ENCODE measurements around the gene COL8A2. TPM values are rescaled to one million over a fixed set of nuclear protein-coding genes. Genes with fewer than 3 reads are reported as not detected.

Gene COL8A2
- total RNA-seq, 1 donor from 2014 or later: not detected

DNA sequence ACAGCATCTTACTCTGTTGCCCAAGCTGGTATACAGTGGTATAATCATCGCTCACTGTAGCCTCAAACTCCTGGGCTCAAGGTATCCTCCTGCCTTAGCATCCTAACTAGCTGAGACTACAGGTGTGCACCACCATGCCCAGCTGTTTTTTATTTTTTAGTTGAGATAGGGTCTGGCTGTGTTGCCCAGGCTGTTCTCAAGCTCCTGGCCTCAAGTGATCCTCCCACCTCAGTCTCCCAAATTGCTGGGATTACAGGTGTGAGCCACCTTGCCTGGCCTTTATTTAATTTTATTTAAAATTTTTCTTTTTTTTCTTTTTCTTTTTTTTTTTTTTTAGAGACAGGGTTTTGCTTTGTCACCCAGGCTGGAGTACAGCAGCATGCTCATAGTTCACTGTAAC, 40.1 kb upstream of the COL8A2 start:
- H3K9me3 Mint-ChIP-seq (ENCODE audit: unreplicated experiment): peaks cover 4% of the 10 kb centered on the region
- no peak overlapping the region for H3K27ac Mint-ChIP-seq (ENCODE audit: unreplicated experiment)
- peaks cover 17% of the 10 kb centered on the region for H3K4me1 Mint-ChIP-seq (ENCODE audit: low read depth, unreplicated experiment)
- no peaks in the 10 kb centered on the region for H3K36me3 Mint-ChIP-seq (ENCODE audit: unreplicated experiment)
- no peak for DNase-seq
- no peak overlapping the region for H3K4me3 Mint-ChIP-seq (ENCODE audit: unreplicated experiment)
- no peak for TF ChIP-seq CTCF (IDR thresholded peaks at IDR 0.05; ENCODE audit: partially characterized antibody, unreplicated experiment)
- peaks cover 2% of the 10 kb centered on the region for H3K27me3 Mint-ChIP-seq (ENCODE audit: unreplicated experiment)

GRCh38 chr1:36164361-36164760, 39.3 kb upstream of the COL8A2 start:
- TF ChIP-seq CTCF (IDR thresholded peaks at IDR 0.05; ENCODE audit: partially characterized antibody, unreplicated experiment): no peak
- DNase-seq: no peak
- H3K36me3 Mint-ChIP-seq (ENCODE audit: unreplicated experiment): no peaks in the 10 kb centered on the region
- H3K4me1 Mint-ChIP-seq (ENCODE audit: low read depth, unreplicated experiment): peaks cover 18% of the 10 kb centered on the region
- no peak overlapping the region for H3K27ac Mint-ChIP-seq (ENCODE audit: unreplicated experiment)
- peaks cover 4% of the 10 kb centered on the region for H3K27me3 Mint-ChIP-seq (ENCODE audit: unreplicated experiment)
- H3K9me3 Mint-ChIP-seq (ENCODE audit: unreplicated experiment): peaks cover 4% of the 10 kb centered on the region
- H3K4me3 Mint-ChIP-seq (ENCODE audit: unreplicated experiment): no peak overlapping the region

GRCh38 chr1:36163426-36163825, 38.4 kb upstream of the COL8A2 start:
- Mint-ChIP-seq H3K27me3 (ENCODE audit: unreplicated experiment) (peaks cover 5% of the 10 kb centered on the region), H3K36me3 (ENCODE audit: unreplicated experiment) (no peaks in the 10 kb centered on the region), H3K27ac (ENCODE audit: unreplicated experiment) (no peak overlapping the region), H3K9me3 (ENCODE audit: unreplicated experiment) (peaks cover 2% of the 10 kb centered on the region), H3K4me1 (ENCODE audit: low read depth, unreplicated experiment) (peaks cover 22% of the 10 kb centered on the region), H3K4me3 (ENCODE audit: unreplicated experiment) (no peak overlapping the region)
- no peak for TF ChIP-seq CTCF (IDR thresholded peaks at IDR 0.05; ENCODE audit: partially characterized antibody, unreplicated experiment)
- DNase-seq: no peak

- Mint-ChIP-seq H3K4me3 (ENCODE audit: unreplicated experiment) (no peak overlapping the region), H3K27me3 (ENCODE audit: unreplicated experiment) (peaks cover 5% of the 10 kb centered on the region), H3K9me3 (ENCODE audit: unreplicated experiment) (peaks cover 2% of the 10 kb centered on the region), H3K4me1 (ENCODE audit: low read depth, unreplicated experiment) (peaks cover 27% of the 10 kb centered on the region), H3K27ac (ENCODE audit: unreplicated experiment) (no peak overlapping the region), H3K36me3 (ENCODE audit: unreplicated experiment) (no peaks in the 10 kb centered on the region)
- no peak for DNase-seq
- no peak for TF ChIP-seq CTCF (IDR thresholded peaks at IDR 0.05; ENCODE audit: partially characterized antibody, unreplicated experiment)
Observed at GRCh38 chr1:36162680-36163239, 37.7 kb upstream of the COL8A2 start.

GRCh38 chr1:36161641-36162531, 36.9 kb upstream of the COL8A2 start:
- Mint-ChIP-seq H3K4me1 (ENCODE audit: low read depth, unreplicated experiment) (peaks cover 25% of the 10 kb centered on the region), H3K4me3 (ENCODE audit: unreplicated experiment) (peak overlapping the region; percentile 80), H3K36me3 (ENCODE audit: unreplicated experiment) (no peaks in the 10 kb centered on the region), H3K27me3 (ENCODE audit: unreplicated experiment) (peaks cover 5% of the 10 kb centered on the region), H3K9me3 (ENCODE audit: unreplicated experiment) (peaks cover 2% of the 10 kb centered on the region), H3K27ac (ENCODE audit: unreplicated experiment) (peak overlapping the region; percentile 40)
- DNase-seq: no peak
- no peak for TF ChIP-seq CTCF (IDR thresholded peaks at IDR 0.05; ENCODE audit: partially characterized antibody, unreplicated experiment)

Measured in glutamatergic neuron (in vitro differentiated cells).